ENCODE measurements around the gene PTP4A2.

The PTP4A2 gene

DNA sequence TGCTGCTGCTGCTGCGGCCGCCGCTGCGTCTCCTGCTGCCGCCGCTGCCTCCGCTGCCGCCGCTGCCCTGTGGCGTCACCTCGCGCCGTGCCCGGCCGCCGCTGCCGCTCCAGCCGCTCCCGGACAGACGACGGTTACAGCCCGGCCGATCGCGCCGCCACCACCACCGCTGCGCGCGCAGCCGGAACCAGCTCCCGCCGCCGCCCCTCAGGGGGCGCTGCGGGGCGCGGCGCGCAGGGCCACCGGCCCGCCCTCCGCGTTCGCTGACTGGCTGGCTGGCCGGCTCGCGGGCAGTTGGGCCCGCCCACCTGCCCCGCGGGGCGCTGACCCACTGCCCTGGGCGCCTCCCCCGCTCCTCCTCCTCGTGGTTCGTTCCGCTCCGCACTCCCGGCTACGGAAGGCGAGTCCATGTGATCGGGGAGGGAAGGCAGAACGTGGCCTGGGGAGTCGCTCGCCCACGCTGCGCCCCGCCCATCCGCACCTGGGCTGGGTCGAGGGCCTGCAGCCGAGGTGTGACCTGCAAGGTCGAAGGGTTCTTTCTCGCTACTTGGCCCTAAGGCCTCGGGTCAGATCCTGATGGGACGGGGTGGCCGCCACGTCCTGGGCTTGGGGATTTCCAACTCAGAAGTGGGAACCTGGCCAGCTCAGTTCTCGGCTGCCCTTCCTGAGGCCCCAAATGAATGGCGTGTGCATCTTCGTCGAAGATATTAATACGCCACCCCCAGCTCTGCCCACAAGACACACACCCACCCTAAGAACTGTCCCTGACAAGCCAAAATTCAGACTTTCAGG, at the start of gene PTP4A2:
Gene PTP4A2, minus strand, starts transcription at position 185 of the 792 bp plus-strand sequence. CDS start 19,303 bp downstream, outside the sequence.
- in situ Hi-C loops (cut with MboI; ENCODE audit: low sequenced_read_pairs): no loop called here

DNA sequence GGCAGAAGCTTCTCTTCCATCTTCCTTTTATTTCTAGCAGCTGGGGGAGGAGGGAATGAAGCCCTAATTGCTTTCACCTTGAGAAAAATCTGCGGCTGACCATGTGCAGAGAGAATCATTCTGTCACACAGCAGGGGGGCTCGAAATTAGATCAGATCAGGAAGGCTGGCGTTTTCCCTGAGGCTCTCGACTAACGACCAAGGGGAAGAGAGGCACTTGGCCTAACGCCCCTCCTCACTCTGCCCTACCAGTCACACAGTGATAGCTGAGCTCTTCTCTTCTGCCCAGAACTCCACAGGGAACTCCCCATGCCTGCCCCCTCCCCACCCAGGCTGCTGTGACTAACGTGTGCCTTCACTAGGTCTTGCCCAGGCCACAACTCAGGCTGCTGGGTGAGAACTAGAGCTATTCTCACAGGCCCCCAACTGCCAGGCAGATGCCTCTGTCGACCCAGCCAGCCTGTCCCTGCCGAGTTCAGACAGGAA, 49.0 kb upstream of the PTP4A2 start:
- in situ Hi-C loops (cut with MboI; ENCODE audit: low sequenced_read_pairs): no loop called here

DNA sequence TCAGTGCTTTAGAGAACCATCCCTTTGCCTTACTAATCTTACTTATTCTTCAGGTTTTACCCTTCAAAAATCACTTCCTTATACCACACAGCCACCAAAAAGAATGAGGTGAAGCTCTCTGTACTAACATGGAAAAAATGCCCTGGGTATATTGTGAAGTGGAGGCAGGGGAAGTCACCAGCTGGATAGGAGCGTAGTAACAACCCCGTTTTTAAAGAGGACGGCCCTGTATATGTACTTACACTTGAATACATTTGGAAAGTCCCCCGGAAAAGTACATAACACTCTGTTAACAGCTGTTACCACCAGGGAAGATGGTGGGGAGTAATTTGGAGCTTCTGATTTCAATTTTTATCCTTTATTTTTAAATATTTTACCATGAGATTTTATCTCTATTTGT, 47.3 kb upstream of the PTP4A2 start:
- in situ Hi-C loops (cut with MboI; ENCODE audit: low sequenced_read_pairs): no loop called here

DNA sequence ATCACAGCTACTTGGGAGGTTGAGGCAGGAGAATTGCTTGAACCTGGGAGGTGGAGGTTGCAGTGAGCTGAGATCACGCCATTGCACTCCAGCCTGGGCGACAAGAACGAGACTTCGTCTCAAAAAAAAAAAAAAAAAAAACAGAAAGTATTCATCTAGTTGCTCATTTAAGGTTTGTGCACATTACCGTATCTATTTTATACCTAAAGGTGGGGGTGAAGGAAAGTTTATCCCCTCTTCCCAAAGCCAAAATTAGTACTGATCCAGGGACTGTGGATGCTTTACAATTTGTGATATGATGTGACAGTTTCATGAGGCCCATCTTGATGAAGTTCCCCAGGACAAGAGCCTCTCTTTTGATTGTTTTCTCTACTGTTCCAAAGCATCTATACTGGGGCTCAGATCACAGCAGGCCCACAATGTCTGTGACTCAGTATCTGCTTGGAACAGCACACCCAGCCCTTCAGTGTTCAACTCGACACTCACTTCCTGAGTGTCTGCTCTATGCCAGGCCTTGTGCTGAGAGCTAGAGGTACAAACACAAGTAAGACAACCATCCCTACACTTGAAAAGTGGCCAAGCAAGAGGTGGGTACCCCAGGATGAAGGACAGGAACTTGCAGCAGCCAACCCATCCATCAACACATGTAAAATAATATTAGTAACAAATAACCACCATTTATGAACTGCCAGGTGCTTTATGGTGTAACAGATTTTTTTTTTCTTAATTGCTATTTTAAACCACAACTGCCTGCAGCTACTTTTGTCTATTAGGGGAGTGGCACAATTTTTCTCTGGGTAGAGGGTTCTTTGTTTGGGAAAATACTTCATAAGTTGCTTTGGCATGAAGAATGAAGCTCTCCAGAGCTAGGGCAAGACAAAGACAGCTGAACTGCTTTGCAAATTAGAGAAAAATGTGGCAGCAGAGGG, 46.5 kb upstream of the PTP4A2 start:
- in situ Hi-C loops (cut with MboI; ENCODE audit: low sequenced_read_pairs): no loop called here

DNA sequence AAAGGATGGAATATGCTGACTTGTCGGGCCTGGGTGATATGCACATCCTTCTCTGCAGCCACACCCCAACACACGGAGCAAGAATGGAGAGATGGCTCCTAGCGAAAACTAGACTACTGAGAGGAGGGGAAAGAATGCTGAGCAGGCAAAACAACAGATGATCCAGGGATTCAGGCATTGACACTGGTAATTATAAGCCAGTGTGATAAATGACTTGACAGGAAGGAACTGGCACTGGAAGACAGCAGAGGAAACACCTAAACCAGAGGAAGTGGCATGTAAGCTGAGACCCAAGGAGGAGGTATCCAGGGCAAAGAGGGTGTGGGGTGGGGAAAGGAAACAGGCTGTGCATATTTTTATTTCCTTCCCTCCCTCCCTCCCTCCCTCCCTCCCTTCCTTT, 43.8 kb upstream of the PTP4A2 start:
- in situ Hi-C loops (cut with MboI; ENCODE audit: low sequenced_read_pairs): no loop called here

DNA sequence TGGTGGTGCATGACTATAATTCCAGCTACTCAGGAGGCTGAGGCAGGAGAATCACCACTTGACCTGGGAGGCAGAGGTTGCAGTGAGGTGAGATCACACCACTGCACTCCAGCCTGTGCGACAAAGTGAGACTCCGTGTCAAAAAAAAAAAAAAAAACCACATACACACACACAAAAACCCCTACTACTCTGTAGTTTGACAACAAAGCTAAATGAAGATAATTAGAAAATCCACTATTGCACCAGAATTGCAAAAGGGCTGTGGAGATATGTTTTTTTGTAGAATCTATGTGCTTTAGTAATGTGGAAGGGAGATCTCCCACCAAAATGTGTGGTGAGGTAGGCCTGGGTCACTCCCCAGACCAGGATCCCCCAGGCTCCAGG, 43.3 kb upstream of the PTP4A2 start:
- in situ Hi-C loops (cut with MboI; ENCODE audit: low sequenced_read_pairs): no loop called here

DNA sequence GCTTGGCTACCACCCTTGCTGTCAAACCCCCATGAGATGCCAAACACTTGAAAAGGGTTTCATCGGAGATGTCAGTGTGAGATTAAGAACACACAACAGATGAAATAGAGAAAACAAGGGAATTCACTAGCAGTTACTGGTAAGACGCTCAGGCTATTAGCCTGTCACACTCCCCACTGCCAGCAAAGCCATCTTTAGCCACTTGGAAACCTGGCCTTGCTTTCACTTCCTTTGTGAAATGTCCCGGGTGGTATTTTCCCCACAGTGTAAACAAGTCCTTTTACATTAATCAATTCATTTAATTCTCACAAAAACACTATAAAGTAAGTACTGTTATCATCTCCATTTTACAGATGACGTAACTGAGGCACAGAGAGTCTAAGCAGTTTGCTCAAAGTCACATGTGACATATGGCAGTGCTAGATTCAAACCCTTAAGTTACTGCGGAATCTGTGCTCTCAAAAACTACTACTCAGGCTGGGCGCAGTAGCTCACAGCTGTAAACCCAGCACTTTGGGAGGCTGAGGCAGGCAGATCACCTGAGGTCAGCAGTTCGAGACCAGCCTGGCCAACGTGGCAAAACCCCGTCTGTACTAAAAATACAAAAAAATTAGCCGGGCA, 42.8 kb upstream of the PTP4A2 start:
- in situ Hi-C loops (cut with MboI; ENCODE audit: low sequenced_read_pairs): no loop called here

DNA sequence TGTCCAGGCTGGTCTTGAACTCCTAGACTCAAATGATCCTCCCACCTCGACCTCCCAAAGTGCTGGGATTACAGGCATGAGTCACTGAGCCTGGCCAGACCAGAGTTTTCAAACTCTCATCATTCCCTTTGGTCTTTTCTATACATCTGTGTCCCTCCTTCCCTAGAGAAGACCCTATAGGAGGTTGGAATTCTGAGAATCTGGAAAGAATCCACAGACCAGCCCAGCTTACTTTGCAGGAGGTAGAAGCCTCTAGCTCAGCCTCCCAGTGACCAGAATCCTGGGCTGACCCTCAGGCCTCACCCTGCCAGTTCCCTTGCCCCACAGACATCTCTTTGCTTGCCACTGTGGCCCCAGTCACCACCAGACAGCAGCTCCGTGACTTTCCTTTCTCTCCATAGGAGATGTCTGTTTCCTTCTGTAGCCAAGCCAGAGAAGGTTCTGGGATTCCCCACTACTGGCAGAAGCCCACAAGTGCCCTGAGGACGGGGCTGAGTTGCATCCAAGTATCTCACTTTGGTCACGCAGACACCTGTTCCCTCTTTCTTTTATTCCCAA, 40.8 kb upstream of the PTP4A2 start:
- in situ Hi-C loops (cut with MboI; ENCODE audit: low sequenced_read_pairs): no loop called here

DNA sequence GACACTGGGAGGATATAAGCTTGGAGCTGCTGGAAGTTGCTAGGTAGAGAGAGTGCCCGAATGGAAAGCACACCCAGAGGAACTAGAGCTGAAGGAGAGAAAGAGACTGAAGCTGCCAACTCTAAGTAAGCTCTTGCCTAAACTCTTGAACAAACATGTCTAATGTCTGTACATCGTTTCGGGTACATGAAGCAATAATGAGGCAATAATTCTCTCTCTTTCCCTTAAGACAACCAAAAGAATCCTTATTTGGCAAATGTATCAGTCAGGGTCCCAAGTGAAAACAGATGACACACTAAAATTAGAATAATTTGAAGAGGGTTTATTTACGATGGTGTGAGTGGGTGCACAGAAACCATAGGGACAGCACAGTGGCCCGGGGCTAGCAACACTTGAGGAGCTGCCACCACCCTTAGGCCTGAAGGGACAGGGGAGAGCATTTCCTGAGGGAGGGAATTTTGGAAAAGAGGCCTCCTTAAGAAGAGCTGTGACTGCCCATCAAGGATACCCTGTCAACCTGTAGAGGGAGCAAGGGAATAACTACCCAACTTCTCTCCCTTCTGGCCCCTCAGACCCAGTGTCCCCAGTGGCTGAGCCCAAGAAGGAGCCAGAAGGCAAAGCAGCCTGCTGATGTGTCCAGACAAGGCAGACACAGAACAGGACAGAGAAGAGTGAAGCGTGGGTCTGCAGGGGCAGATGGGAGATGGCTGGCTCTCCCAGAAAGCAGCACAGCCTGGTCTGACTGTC, 39.4 kb upstream of the PTP4A2 start:
- in situ Hi-C loops (cut with MboI; ENCODE audit: low sequenced_read_pairs): no loop called here

DNA sequence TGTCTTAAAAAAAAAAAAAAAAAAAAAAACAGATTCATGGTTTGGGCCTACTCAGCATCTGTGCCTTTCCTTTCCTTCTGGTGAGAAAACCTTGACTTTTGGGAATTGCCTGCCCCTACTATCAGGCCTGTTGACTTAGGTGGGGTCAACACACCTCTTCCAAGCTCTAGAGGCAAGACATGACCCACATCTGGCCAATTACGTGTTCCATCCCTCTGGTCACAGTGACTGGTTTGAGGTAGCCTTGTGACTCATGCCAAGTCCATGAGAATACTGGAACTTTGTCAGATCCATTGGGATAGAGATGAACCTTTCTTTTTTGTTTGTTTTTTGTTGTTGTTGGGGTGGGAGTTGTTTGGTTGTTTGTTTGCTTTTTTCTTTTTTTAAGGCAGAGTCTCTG, 38.2 kb upstream of the PTP4A2 start:
- in situ Hi-C loops (cut with MboI; ENCODE audit: low sequenced_read_pairs): no loop called here

DNA sequence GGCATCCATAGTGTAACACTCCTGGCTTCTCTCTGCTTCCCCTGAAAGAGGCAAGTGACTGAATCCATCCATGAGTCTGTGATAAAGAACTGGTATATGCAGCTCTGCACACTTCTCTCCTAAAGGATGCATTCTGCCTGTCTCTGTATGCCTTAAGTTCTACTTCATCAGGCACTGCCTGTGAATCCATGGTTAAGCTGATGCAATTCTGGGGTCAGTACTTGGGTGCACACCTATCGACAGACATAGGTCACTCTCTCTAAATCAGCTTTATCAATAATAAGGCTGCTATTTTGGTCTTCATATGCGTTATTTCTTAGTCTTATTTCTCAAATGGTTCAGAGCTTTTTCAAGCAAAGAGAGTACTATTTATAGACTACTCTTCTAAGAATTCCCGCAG, 32.7 kb upstream of the PTP4A2 start:
- in situ Hi-C loops (cut with MboI; ENCODE audit: low sequenced_read_pairs): loop anchor here (25.0 kb wide), 1 partner anchor 309 kb away; no protein-coding TSS in a partner anchor

DNA sequence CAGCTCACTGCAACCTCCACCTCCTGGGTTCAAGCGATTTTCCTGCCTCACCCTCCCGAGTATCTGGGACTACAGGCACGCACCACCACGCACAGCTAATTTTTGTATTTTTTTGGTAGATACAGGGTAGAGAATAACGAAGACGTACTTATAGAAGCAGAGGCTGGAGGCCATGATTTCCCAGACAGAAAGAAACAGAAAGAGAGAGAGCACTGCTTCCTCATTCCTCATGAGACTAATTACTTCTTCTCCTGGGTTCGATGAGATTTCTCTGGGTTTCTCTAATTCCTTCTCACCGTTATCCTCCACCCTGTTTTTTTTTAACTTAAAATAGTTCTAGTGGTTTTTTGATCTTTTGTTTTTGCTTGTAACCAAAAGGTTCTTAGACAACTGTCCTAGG, 23.4 kb upstream of the PTP4A2 start:
- in situ Hi-C loops (cut with MboI; ENCODE audit: low sequenced_read_pairs): loop anchor here (25.0 kb wide), 1 partner anchor 299 kb away; no protein-coding TSS in a partner anchor

DNA sequence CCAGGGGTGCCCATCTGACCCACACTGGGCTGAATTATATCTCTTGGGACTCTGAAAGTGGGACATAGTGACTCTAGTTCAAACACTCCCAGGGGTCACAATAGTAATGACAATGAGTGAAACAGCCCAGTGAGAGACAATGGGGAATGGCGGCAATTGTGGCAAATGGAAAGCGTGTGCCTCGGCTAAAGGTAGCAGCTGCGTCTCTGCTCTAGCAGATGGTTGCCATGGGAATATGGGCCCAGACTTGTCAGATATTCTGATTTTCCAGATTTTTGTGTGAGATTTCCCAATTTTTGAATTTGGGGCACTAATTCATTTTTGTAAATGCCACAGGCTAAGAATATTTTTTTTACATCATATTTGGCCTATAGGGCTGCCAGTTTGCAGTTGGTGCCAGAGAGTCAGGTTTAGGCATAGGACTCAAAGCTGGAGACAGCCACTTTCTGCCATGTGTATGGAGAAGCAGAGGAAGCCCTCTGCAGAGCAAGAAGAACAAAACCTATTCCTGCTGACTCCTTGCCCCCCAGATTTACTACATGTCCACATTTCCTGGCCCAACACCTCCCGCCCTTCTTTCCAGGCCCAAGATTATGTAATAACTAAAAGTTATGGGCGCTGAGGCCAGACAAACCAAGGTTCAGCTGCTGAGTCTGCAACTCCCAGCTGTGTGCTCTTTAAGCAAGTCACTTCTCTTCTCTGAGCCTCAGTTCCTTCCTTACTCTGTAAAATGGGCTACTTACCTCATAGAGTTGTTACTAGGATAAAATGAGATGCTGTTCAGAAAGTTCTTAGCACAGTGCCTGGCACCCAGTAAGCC, 21.6 kb upstream of the PTP4A2 start:
- in situ Hi-C loops (cut with MboI; ENCODE audit: low sequenced_read_pairs): loop anchor here (25.0 kb wide), 1 partner anchor 297 kb away; no protein-coding TSS in a partner anchor

DNA sequence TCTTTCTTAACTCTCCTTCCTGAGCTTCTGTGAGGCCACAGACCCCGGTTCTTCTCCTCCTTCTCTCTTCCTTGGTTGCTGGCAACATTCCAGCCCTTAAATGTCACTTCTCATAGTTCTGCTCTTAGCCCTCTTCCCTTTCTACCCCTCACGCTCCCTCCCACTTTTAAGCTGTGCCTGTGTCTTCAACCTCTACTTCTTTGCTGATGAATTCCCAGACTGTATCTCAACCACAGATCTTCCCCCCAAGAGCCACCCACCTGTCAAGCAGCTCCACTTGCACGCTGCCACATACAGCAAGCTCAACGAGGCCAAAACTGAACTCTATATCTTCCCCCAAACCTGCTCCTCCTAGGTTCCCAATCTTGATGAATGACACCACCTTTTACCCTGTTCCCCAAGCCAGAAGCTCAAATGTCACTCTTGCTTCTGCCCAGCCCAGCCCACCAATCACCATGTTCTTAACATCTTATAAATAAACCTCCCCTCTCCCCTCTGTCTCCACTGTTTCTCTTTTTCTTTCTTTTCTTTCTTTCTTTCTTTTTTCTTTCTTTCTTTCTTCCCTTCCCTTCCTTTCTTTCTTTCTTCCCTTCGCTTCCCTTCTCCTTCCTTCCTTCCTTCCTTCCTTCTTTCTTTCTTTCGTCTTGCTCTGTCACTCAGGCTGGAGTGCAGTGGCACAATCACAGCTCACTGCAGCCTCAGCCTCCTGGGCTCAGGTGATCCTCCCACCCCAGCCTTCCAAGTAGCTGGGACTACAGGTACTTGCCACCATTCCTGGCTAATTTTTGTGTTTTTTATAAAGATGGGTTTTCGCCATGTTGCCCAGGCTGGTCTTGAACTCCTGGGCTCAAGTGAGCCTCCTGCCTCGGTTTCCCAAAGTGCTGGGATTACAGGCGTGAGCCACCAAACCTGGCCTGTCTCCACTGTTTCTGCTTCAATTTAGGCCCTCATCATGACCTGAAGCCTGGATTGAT, 19.8 kb upstream of the PTP4A2 start:
- in situ Hi-C loops (cut with MboI; ENCODE audit: low sequenced_read_pairs): loop anchor here (25.0 kb wide), 1 partner anchor 296 kb away; no protein-coding TSS in a partner anchor

DNA sequence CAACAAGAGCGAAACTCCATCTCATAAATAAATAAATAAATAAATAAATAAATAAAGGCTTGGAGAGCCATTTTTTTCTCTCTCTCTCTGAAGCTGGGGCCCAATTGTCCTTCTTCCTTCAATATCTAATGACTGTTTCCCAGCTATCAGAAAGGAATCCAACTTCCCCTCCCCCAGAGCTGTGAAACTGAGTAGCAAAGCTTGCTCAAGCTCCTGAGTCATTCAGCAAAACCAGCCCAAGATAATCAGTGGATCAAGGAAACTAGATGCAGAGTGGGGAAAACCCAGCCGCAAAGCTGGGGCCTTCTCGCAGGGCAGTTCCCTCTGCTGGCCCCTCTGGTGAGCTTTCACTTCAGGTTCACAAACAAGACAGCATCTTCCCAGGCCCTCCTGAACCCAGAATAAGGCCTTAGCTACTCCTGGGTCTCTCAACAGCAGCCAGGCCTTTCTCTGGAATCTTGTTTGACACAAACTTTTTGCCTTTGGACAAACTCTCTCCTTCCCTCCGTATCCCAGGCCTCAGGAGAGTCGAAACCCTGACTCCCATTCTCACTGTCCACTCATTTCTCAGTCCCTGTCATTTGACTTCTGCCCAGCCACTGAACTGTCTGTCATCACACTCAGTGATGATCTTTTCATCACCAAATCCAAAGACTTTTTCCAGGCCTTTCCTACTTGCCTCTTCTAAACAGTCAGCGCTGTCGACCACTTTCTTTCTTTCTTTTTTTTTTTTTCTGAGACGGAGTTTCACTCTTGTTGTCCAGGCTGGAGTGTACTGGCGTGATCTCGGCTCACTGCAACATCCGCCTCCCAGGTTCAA, 18.0 kb upstream of the PTP4A2 start:
- in situ Hi-C loops (cut with MboI; ENCODE audit: low sequenced_read_pairs): loop anchor here (25.0 kb wide), 1 partner anchor 294 kb away; no protein-coding TSS in a partner anchor

DNA sequence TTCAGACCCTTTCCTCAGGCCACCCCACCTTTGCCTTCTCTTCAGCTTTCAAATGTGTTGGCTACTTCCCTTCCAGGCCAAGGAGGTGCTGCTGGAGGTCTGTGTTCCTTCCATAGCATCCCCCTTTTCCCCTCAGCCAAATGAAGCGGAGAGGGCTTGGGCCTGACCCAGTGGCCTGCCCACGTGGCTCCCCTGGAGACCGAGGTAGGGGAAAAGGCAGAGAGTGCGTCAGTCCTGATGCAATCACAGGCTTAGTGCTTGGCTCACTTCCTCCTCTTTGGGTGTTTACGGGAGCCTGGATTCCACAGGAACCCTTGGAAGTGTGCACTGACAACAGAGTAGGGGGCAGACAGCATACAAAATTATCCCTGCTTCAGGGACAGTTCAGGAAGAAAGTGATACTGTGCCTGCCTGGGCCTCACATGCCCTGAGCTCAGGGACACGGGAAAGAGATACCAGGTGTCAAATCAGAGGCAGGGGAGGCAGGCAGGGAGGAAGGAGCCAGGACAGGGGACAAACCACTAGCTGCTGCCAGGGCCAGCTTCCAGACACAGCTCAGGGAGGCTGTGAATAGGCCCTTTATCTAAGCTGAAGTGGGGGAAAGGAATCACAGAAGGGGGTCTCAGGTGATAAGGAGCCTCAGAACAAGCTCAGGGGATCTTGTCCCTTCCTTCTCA, 16.6 kb upstream of the PTP4A2 start:
- in situ Hi-C loops (cut with MboI; ENCODE audit: low sequenced_read_pairs): loop anchor here (25.0 kb wide), 1 partner anchor 292 kb away; no protein-coding TSS in a partner anchor
